Pancreas (tissue), 10 donors: ENCODE data around the gene NFIA. TPM values are rescaled to one million over a fixed set of nuclear protein-coding genes. Genes with fewer than 3 reads are reported as not detected.
A peak's percentile ranks its signal among the peaks of the same experiment; 100 is the strongest.

Source experiments
- ATAC-seq, 4 donors: fragments of 200-7000 bp; cut with Tn5 transposase; one replicate each; pipeline versions ENCODE4 v1.8.0 to v1.9.1; 2020; ENCODE audit warnings: mild to moderate bottlenecking in 4 of 4, moderate library complexity in 4 of 4
- DNase-seq, 6 donors: peaks; one replicate each; pipeline ENCODE4 v3.0.0-alpha.2; 2020
- FAIRE-seq: peaks from 2 replicates; lab custom pipeline; 2012; peaks lifted over from hg19 to GRCh38; lab: Jason Lieb, UNC
- H3K27ac ChIP-seq, 4 donors: fragments of 200-600 bp; sonication (generic); 1 replicate in 3 of 4; 2 replicates in 1 of 4; pipeline versions ENCODE4 v1.5.0 to v1.8.0; 2020
- H3K27me3 ChIP-seq, 4 donors: fragments of 200-600 bp; one replicate each; pipeline ENCODE4 v1.8.0; 2021
- H3K36me3 ChIP-seq, 3 donors: fragments of 200-600 bp; sonication (generic) in 1 of 3; one replicate each; pipeline versions ENCODE4 v1.5.0 to v1.8.0; 2020 to 2021
- H3K4me1 ChIP-seq, 3 donors: fragments of 200-600 bp; one replicate each; pipeline ENCODE4 v1.8.0; 2021
- H3K4me3 ChIP-seq, 4 donors: fragments of 200-600 bp; sonication (generic) in 2 of 4; one replicate each; pipeline versions ENCODE4 v1.5.0 to v1.8.0; 2020 to 2021
- H3K9me3 ChIP-seq, 4 donors: fragments of 200-600 bp; one replicate each; pipeline ENCODE4 v1.8.0; 2021
- CTCF ChIP-seq, 4 donors: fragments of 200-600 bp; sonication (generic) in 3 of 4; IDR thresholded peaks; one replicate each; pipeline versions ENCODE4 v1.5.0 to v1.8.0; 2021; ENCODE audit warnings: antibody characterized with exemption in 4 of 4
- WGBS, 2 donors: extraction: QIAGEN DNeasy Blood & Tissue Kit; methylation state at CpG; one replicate each; pipeline ENCODE4 v1.1.7; 2013; 5-methylcytosine and 5-hydroxymethylcytosine counted together
- intact Hi-C, 3 donors: fragments of 100-400 bp; cut with DNase I; formaldehyde crosslinking; loops; one replicate each; pipeline versions ENCODE4 v1.11.1 to v1.14.2; 2022
- polyA plus RNA-seq, 2 donors: library from polyadenylated mRNA; stranded (reverse); fragments of 200-250 nt; gene quantifications; one replicate each; pipeline ENCODE4 v1.2.3, GENCODE V29; 2013
- total RNA-seq, 6 donors: library from RNA; stranded (reverse); fragmentation: NEBNext Ultra II Directional in 4 of 6; extraction: Animal tissue kit (Norgen Biotek cat#: 25700) in 4 of 6; gene quantifications; one replicate each; pipeline versions ENCODE4 v1.2.1 to v1.2.4, GENCODE V29; 2021 to 2023
- donor health status: healthy with polysubstance abuse.
- donor health status: DM: no; HTN: no; CAD: no; lungs with moderate emphysema.
- donor health status: DM: no; HTN: no; CAD: no.
- donor health status: control.
- donor health status: control.
- donor health status: Bipolar disorder and iron deficiency.
- donor health status: DM: yes; HTN: yes; CAD: no.
- donor health status: DM: no; HTN: no; CAD: no.
- donor health status: DM: no; HTN: no; CAD: no.
- donor health status: DM: yes; HTN: yes; CAD: no.

The NFIA gene
- total and polyA plus RNA-seq, 8 donors, result 4.9 to 48.1 (median 30.2) TPM

GRCh38 chr1:61237147-61237546 lies 154.8 kb downstream of the NFIA start:
- intact Hi-C loops, result no loop called here

GRCh38 chr1:61237659-61238358 lies 155.4 kb downstream of the NFIA start:
- 86% methylated on average over 3 of the region's 3 CpGs for WGBS, 2 donors
- Histone ChIP-seq H3K9me3 (no peaks in the 10 kb centered on the region), H3K4me3 (no peak overlapping the region), H3K36me3 (no peaks in the 10 kb centered on the region), H3K27ac (no peak overlapping the region), H3K4me1 (peaks cover 4 to 20% (median 18%) of the 10 kb centered on the region in 3 donors), H3K27me3 (no peaks in the 10 kb centered on the region)
- DNase-seq, result no peak
- ATAC-seq, result no peak
- no peak for TF ChIP-seq CTCF (IDR thresholded peaks at IDR 0.05)
- intact Hi-C loops, result no loop called here
- no peak for FAIRE-seq

More at GRCh38 chr1:61237147-61237546, 154.8 kb downstream of the NFIA start:
- no peak for FAIRE-seq
- no peak overlapping the region for H3K27ac ChIP-seq
- no peaks in the 10 kb centered on the region for H3K36me3 ChIP-seq
- no peaks in the 10 kb centered on the region for H3K9me3 ChIP-seq
- ATAC-seq, result no peak
- 91 to 100% methylated on average over 1 of the region's 1 CpG for WGBS, 2 donors
- TF ChIP-seq CTCF (IDR thresholded peaks at IDR 0.05), result no peak
- no peak overlapping the region for H3K4me3 ChIP-seq
- DNase-seq, result no peak
- peaks cover 4 to 18% (median 16%) of the 10 kb centered on the region in 3 donors for H3K4me1 ChIP-seq
- no peaks in the 10 kb centered on the region for H3K27me3 ChIP-seq

- WGBS, 2 donors, result 88 to 89% methylated on average over 5 of the region's 5 CpGs
- ATAC-seq (no peak), FAIRE-seq (no peak), DNase-seq (no peak)
- Histone ChIP-seq H3K27ac (no peak overlapping the region), H3K27me3 (no peaks in the 10 kb centered on the region), H3K36me3 (no peaks in the 10 kb centered on the region), H3K9me3 (no peaks in the 10 kb centered on the region), H3K4me3 (no peak overlapping the region), H3K4me1 (peaks cover 4 to 20% (median 18%) of the 10 kb centered on the region in 3 donors)
- intact Hi-C loops, result no loop called here
- TF ChIP-seq CTCF (IDR thresholded peaks at IDR 0.05), result no peak
These were observed 156.0 kb downstream of the NFIA start for GRCh38 chr1:61238359-61238665.

- ATAC-seq (peak; percentile 17 to 50 (median 38)), DNase-seq (no peak), FAIRE-seq (peak; percentile 5)
- Histone ChIP-seq H3K4me3 (peak overlapping the region in 2 of 4 donors; percentile 23 to 31), H3K27ac (peak overlapping the region in 2 of 4 donors; percentile 6 to 59), H3K9me3 (no peaks in the 10 kb centered on the region), H3K36me3 (no peaks in the 10 kb centered on the region), H3K4me1 (peaks cover 4 to 34% (median 31%) of the 10 kb centered on the region in 3 donors), H3K27me3 (no peaks in the 10 kb centered on the region)
- intact Hi-C loops, result no loop called here
- 45 to 46% methylated on average over 3 of the region's 3 CpGs for WGBS, 2 donors
- no peak for TF ChIP-seq CTCF (IDR thresholded peaks at IDR 0.05)
These were observed 158.5 kb downstream of the NFIA start for GRCh38 chr1:61240878-61241277.

- DNase-seq (peak in 4 of 6 donors; percentile 26 to 65 (median 44)), FAIRE-seq (no peak), ATAC-seq (peak; percentile 82 to 90 (median 85))
- Histone ChIP-seq H3K4me3 (peak overlapping the region in 2 of 4 donors; percentile 23 to 31), H3K9me3 (no peaks in the 10 kb centered on the region), H3K27ac (peak overlapping the region in 2 of 4 donors; percentile 6 to 59), H3K27me3 (no peaks in the 10 kb centered on the region), H3K4me1 (peaks cover 4 to 35% (median 31%) of the 10 kb centered on the region in 3 donors), H3K36me3 (no peaks in the 10 kb centered on the region)
- intact Hi-C loops, result no loop called here
- 13 to 20% methylated on average over 4 of the region's 4 CpGs for WGBS, 2 donors
- no peak for TF ChIP-seq CTCF (IDR thresholded peaks at IDR 0.05)
These were observed 159.1 kb downstream of the NFIA start for GRCh38 chr1:61241411-61241838.
